Liver (tissue), 9 donors: ENCODE results near the gene SERPINB8. TPM values are rescaled to one million over a fixed set of nuclear protein-coding genes. Genes with fewer than 3 reads are reported as not detected.

Experiments used
- DNase-seq: peaks from one replicate; pipeline ENCODE4 v3.0.0-alpha.2; 2017; ENCODE audit warnings: low spot score
- H3K27ac ChIP-seq, 2 donors: one replicate each; pipeline ENCODE4 v1.7.0; 2013; ENCODE audit warnings: inconsistent platforms in 2 of 2, low read length in 2 of 2, control low read depth in 1 of 2, low read depth in 1 of 2, mild to moderate bottlenecking in 1 of 2
- H3K27me3 ChIP-seq, 4 donors: one replicate each; pipeline versions ENCODE4 v1.6.1 to v1.7.0; 2013; ENCODE audit warnings: low read length in 3 of 4, inconsistent platforms in 1 of 4, mild to moderate bottlenecking in 1 of 4, moderate library complexity in 1 of 4; ENCODE audit not compliant: control insufficient read depth in 4 of 4, insufficient read depth in 4 of 4
- H3K36me3 ChIP-seq, 4 donors: one replicate each; pipeline versions ENCODE4 v1.6.1 to v1.7.0; 2013; ENCODE audit warnings: low read length in 3 of 4, mild to moderate bottlenecking in 3 of 4, low read depth in 1 of 4, moderate library complexity in 1 of 4; ENCODE audit not compliant: control insufficient read depth in 4 of 4, insufficient read depth in 3 of 4
- H3K4me1 ChIP-seq, 4 donors: one replicate each; pipeline versions ENCODE4 v1.6.1 to v1.7.0; 2013; ENCODE audit warnings: low read length in 3 of 4, mild to moderate bottlenecking in 3 of 4, moderate library complexity in 1 of 4; ENCODE audit not compliant: control insufficient read depth in 4 of 4, insufficient read depth in 4 of 4
- H3K4me3 ChIP-seq, 3 donors: one replicate each; pipeline versions ENCODE4 v1.6.1 to v1.7.0; 2013; ENCODE audit warnings: low read length in 3 of 3, control low read depth in 1 of 3, low read depth in 1 of 3, mild to moderate bottlenecking in 1 of 3
- H3K9ac ChIP-seq, 2 donors: one replicate each; pipeline ENCODE4 v1.7.0; 2013; ENCODE audit warnings: low read length in 2 of 2, mild to moderate bottlenecking in 2 of 2, moderate library complexity in 2 of 2, control low read depth in 1 of 2, low read depth in 1 of 2
- H3K9me3 ChIP-seq, 4 donors: one replicate each; pipeline versions ENCODE4 v1.6.1 to v1.7.0; 2013; ENCODE audit warnings: low read length in 3 of 4; ENCODE audit not compliant: control insufficient read depth in 4 of 4
- CTCF ChIP-seq: fragments of 150-350 bp; IDR thresholded peaks from 2 replicates; pipeline ENCODE4 v1.5.1; 2017; ENCODE audit warnings: improper control_type of control experiment, low read depth, low read length; ENCODE audit not compliant: missing input control
- EGR1 ChIP-seq, 2 donors: IDR thresholded peaks; 2 replicates each; pipeline ENCODE4 v1.6.1; 2016 to 2018; ENCODE audit warnings: antibody characterized with exemption in 2 of 2, low read depth in 2 of 2
- FOXA1 ChIP-seq: IDR thresholded peaks from 2 replicates; pipeline ENCODE4 v1.6.1; 2016; ENCODE audit warnings: antibody characterized with exemption
- FOXA2 ChIP-seq: IDR thresholded peaks from 2 replicates; pipeline ENCODE4 v1.6.1; 2016; ENCODE audit warnings: antibody characterized with exemption
- GABPA ChIP-seq, 2 donors: IDR thresholded peaks in 1 of 2; conservative IDR thresholded peaks in 1 of 2; 2 replicates each; pipeline ENCODE4 v1.6.1; 2016; ENCODE audit warnings: antibody characterized with exemption in 2 of 2, mild to moderate bottlenecking in 1 of 2, moderate library complexity in 1 of 2
- HNF4G ChIP-seq: IDR thresholded peaks from 2 replicates; pipeline ENCODE4 v1.6.1; 2016; ENCODE audit warnings: antibody characterized with exemption
- JUND ChIP-seq, 2 donors: IDR thresholded peaks; 2 replicates each; pipeline ENCODE4 v1.6.1; 2016; ENCODE audit warnings: antibody characterized with exemption in 2 of 2
- NR2F2 ChIP-seq: IDR thresholded peaks from 2 replicates; pipeline ENCODE4 v1.6.1; 2016; ENCODE audit warnings: antibody characterized with exemption
- RAD21 ChIP-seq, 2 donors: IDR thresholded peaks; 2 replicates each; pipeline ENCODE4 v1.6.1; 2016; ENCODE audit warnings: antibody characterized with exemption in 2 of 2, mild to moderate bottlenecking in 2 of 2
- REST ChIP-seq: IDR thresholded peaks from 2 replicates; pipeline ENCODE4 v1.6.1; 2016; ENCODE audit warnings: antibody characterized with exemption, mild to moderate bottlenecking
- RXRA ChIP-seq, 2 donors: IDR thresholded peaks; 2 replicates each; pipeline ENCODE4 v1.6.1; 2017 to 2018; ENCODE audit warnings: antibody characterized with exemption in 2 of 2, mild to moderate bottlenecking in 1 of 2
- TAF1 ChIP-seq: conservative IDR thresholded peaks from 2 replicates; pipeline ENCODE4 v1.6.1; 2016; ENCODE audit warnings: antibody characterized with exemption, mild to moderate bottlenecking
- YY1 ChIP-seq: IDR thresholded peaks from 2 replicates; pipeline ENCODE4 v1.6.1; 2016; ENCODE audit warnings: antibody characterized with exemption, mild to moderate bottlenecking
- ZBTB33 ChIP-seq: IDR thresholded peaks from 2 replicates; pipeline ENCODE4 v1.6.1; 2016; ENCODE audit warnings: antibody characterized with exemption
- WGBS: extraction: QIAGEN DNeasy Blood & Tissue Kit; methylation state at CpG from one replicate; pipeline ENCODE4 v1.1.7; 2013; 5-methylcytosine and 5-hydroxymethylcytosine counted together
- polyA plus RNA-seq, 2 donors: library from polyadenylated mRNA; stranded (reverse) in 1 of 2; unstranded in 1 of 2; fragments of 200-250 nt in 1 of 2; fragments of >200 nt in 1 of 2; fragmentation: Nextera tagmentation in 1 of 2; extraction: Ambion mirVana in 1 of 2; gene quantifications; one replicate each; pipeline versions ENCODE4 v1.2.1 to v1.2.3, GENCODE V29; 2013 to 2015
- total RNA-seq, 2 donors: library from RNA; depleted of rRNA; stranded (reverse); fragments of >200 nt; gene quantifications; one replicate each; pipeline ENCODE4 v1.2.3, GENCODE V29; 2014
- TF ChIP-seq, protein P1 (sequence below): IDR thresholded peaks from 2 replicates; pipeline ENCODE4 v1.6.1; 2016; ENCODE audit warnings: antibody characterized with exemption
- donor health status: healthy.
- donor health status: healthy.
- donor health status: healthy.
- donor health status: healthy.
- donor health status: healthy.

Gene SERPINB8
- total and polyA plus RNA-seq, 4 donors: 2.5 to 8.6 (median 6.7) TPM

GRCh38 chr18:63922049-63922448, 47.8 kb upstream of the SERPINB8 start:
- no peak overlapping the region for H3K27ac ChIP-seq
- H3K36me3 ChIP-seq: no peaks in the 10 kb centered on the region
- H3K4me3 ChIP-seq: no peak overlapping the region

More at GRCh38 chr18:63922049-63922448, 47.8 kb upstream of the SERPINB8 start:
- WGBS: 82% methylated on average over 2 of the region's 2 CpGs
- no peak for DNase-seq
- Histone ChIP-seq H3K9me3 (no peaks in the 10 kb centered on the region), H3K27me3 (peaks cover 0 to 2% (median 0%) of the 10 kb centered on the region in 4 donors), H3K4me1 (no peaks in the 10 kb centered on the region), H3K9ac (no peak overlapping the region)
- TF ChIP-seq FOXA2: no peak
- no peak for TF ChIP-seq ZBTB33
- no peak for TF ChIP-seq REST
- no peak for TF ChIP-seq YY1
- TF ChIP-seq GABPA (IDR thresholded peaks at IDR 0.05 in 1 of 2, conservative IDR thresholded peaks at IDR 0.05 in 1 of 2): no peak
- no peak for TF ChIP-seq NR2F2
- no peak for TF ChIP-seq RXRA (IDR thresholded peaks at IDR 0.05)
- TF ChIP-seq FOXA1: no peak
- no peak for TF ChIP-seq EGR1 (IDR thresholded peaks at IDR 0.05; ENCODE audit: low read depth in 2 of 2)
- TF ChIP-seq CTCF: no peak
- TF ChIP-seq, protein P1, sequence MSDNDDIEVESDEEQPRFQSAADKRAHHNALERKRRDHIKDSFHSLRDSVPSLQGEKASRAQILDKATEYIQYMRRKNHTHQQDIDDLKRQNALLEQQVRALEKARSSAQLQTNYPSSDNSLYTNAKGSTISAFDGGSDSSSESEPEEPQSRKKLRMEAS: no peak
- no peak for TF ChIP-seq RAD21 (IDR thresholded peaks at IDR 0.05)
- TF ChIP-seq JUND (IDR thresholded peaks at IDR 0.05): no peak
- no peak for TF ChIP-seq HNF4G
- no peak for TF ChIP-seq TAF1
